DOHH2 (cell line): ENCODE data around the gene RGS16.

Experiments
- CTCF ChIP-seq: fragments of 200-600 bp; sonication (generic); IDR thresholded peaks from one replicate; pipeline ENCODE4 v1.5.1; 2014; ENCODE audit warnings: antibody characterized with exemption, mild to moderate bottlenecking, low read depth, low read length; ENCODE audit not compliant: poor library complexity, severe bottlenecking
- EZH2phosphoT487 ChIP-seq: fragments of 200-600 bp; sonication (generic); IDR thresholded peaks from 2 replicates; pipeline ENCODE4 v1.6.1; 2017; ENCODE audit warnings: borderline replicate concordance, mild to moderate bottlenecking, antibody characterized with exemption, low read length, moderate library complexity, mixed read lengths

- TF ChIP-seq CTCF: no peak
- TF ChIP-seq EZH2phosphoT487: no peak
Measured at GRCh38 chr1:182555493-182555892, 48.7 kb downstream of the RGS16 start.
